Measurements from ENCODE around the gene SNED1. TPM values are rescaled to one million over a fixed set of nuclear protein-coding genes. Genes with fewer than 3 reads are reported as not detected.

SNED1 gene
- total RNA-seq, 1 donor from 2014 or later: 25.2 TPM

DNA sequence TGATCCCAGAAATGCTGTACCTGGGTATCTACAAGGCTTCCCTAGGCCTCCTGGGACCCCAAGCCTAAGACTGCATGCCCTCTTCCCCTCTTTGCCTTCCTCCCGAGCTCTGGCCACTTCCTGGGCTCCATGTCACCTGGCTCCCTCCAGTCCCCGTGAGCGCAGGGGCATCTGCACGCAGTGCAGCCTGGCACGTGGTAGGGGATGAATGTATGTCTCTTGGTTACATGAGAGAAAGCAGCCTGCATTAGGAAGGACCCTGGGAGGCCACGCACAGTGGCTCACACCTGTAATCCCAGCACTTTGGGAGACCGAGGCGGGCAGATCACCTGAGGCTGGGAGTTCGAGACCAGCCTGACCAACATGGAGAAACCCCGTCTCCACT lies 135.0 kb downstream of the SNED1 start:
- no peak for DNase-seq

GRCh38 chr2:241134711-241135110 lies 136.3 kb downstream of the SNED1 start:
- no peak for DNase-seq

DNA sequence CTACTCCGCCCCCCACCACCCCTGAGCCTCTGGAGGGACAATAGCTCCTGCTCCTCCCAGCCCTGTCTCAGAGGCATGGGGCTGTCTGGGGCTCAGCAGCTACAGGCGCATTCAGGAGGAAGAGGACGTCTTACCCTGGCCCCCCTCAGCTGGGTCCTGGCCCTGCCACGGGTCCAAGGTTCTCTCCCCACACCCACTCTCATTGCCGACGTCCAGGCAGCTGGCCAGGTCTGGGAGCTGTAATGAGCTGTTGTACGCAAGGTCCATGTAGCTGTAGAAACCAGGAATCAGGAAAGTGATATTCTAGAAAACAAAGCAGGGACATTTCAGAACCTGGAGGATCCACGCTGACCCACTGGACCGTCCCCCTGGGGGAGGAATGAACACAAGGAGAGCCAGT lies 137.3 kb downstream of the SNED1 start:
- DNase-seq: no peak

DNA sequence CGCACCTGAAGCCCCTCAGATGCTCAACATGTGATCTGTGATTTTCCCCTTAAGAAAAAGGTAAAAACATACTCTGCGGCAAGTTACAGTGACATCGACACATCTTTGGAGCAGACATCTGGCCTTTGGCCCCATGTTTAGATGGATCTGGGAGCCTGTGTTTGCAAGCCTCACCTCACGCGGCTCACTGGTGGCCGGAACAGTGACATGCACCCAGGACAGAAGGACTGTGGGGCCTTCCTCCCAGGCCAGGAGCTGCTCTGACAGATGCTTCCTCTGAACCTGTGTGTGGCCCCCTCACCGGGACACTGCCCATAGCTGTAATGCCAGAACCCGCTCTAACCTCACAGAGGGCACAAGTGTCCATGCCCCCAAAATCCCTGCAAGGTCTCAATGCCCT lies 137.8 kb downstream of the SNED1 start:
- no peak for DNase-seq

- no peak for DNase-seq
These were observed 138.3 kb downstream of the SNED1 start for GRCh38 chr2:241136661-241137260.

DNA sequence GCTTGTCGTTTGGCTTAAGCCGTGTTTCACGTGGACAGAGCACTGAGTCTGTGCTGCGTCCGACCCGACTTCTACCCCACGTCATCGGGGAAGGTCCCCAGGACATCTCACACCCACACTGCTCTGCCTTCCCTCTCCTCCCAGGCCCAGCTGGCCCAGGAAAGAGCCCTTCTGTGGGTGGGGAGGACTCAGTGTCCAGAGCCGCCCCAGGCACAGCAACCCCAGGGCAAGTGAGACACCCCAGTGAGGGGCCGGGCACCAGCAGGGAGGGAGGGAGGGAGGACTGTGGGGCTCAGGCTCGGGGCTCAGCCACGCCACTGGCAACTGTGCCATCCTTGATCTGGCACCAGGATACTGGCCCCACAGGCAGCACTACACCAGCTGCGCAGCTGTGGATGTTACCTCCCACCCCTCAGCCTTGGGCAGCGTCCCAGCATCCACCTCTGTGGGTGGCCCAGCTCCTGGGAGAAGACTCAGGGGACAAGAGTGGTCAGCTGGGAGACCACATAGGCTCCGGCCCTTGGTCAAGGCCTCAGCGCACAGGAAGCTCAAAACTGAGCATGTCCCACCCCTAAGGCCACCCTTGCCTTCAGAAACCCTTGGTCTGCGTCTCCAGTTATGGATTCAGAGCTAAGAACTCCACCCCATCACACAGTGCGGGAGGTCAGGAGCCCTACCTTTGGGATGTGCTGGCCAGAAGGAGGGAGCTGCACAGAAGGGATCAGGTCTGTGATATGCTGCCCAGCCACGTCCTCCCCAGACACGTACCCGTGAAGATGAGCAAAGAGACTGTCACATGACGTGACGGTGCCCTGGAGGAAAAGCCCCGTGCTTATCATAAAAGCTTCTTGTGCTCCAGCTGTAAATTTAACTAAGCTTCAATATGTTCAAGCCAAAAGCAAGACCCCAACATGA lies 139.1 kb downstream of the SNED1 start:
- no peak for DNase-seq

- no peak for DNase-seq
These were observed 140.1 kb downstream of the SNED1 start for GRCh38 chr2:241138471-241138870.

DNA sequence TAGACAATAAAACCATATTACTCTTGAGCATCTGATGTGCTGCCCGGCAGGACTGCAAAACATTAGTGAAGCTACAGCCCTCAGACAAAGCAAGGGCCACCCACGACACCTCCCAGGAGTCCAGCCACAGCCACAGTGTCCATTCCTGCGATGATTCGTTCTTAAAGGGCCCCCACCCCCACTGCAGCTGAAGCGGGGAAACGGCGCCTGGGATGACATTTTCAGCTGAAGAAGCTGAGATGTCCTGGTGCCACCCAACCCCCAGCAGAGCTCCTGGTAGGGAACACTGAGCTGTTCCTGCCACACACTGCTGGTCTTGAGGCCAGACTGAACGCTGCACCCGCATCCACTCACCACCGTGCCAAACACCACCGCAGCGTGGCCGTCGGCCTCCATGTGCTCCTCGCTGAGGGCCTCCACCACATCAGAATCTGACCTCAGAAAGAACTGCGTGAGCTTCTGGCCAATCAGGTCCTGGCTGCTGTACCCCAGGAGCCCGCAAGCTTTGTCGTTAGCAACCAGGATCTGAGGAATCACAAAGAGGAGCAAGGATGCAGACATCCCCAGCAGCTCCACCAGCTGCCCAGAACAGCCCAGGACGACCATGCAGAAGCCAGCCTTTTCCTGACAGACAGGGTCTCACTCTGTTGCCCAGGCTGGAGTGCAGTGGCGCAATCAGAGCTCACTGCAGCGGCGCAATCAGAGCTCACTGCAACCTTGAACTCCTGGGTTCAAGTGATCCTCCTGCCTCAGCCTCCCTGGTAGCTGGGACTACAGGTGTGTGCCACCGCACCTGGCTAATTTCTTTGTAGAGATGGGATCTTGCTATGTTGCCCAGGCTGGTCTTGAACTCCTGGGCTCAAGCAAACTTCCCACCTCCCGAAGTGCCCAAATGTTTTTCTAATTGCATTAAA lies 141.4 kb downstream of the SNED1 start:
- DNase-seq: no peak

- DNase-seq: no peak
These were observed 142.0 kb downstream of the SNED1 start for GRCh38 chr2:241140445-241140840.

- no peak for DNase-seq
These were observed 142.9 kb downstream of the SNED1 start for GRCh38 chr2:241141214-241141770.

DNA sequence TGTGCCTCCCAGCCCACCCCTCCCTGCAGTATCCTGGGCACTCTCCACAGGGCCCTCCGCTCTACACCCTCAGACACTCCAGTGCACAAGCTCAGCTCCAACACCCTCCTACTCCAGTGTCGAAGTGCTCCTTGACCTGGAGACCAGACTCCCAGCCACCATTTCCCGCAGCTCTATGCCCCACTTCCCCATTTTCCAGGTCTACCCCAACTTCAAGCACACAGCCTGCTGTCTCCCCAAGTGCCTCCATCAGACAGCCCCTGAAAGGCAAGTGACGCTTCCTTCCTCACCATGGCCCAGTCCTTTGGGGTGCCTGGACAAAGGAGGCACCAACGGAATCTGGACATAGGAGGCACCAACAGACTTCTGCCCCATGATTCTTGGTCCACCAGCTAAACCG lies 143.6 kb downstream of the SNED1 start:
- no peak for DNase-seq

GRCh38 chr2:241142593-241142992 lies 144.2 kb downstream of the SNED1 start:
- no peak for DNase-seq

Other genes starting within 250 kb of the SNED1 start
- 0.05 TPM in 1 of 2 replicates, not detected in the other for gene KIF1A, start 178.4 kb upstream of the SNED1 start, total RNA-seq
- gene AGXT, start 129.8 kb upstream of the SNED1 start, total RNA-seq: not detected in 2 replicates
- not detected in 2 replicates for gene MAB21L4, start 102.5 kb upstream of the SNED1 start, total RNA-seq
- not detected in 2 replicates for gene CROCC2, start 92.3 kb upstream of the SNED1 start, total RNA-seq
- 37.6 and 43.2 TPM in 2 replicates for gene MTERF4, start 103.7 kb downstream of the SNED1 start, total RNA-seq
- 4.4 and 9.2 TPM in 2 replicates for gene PASK, start 150.9 kb downstream of the SNED1 start, total RNA-seq
- gene PPP1R7, start 151.8 kb downstream of the SNED1 start, total RNA-seq: 47.6 and 55.1 TPM in 2 replicates
- gene ANO7, start 190.1 kb downstream of the SNED1 start, total RNA-seq: 0.34 and 1.1 TPM in 2 replicates